OCI-LY1 (cell line): ENCODE data around the gene SLC25A25.
"Not testable (repeated sequence)": the region's sequence is repeated elsewhere in the genome, so short reads cannot be mapped to it uniquely, and the experiment has no call there.

ENCODE experiments used
- H2AFZ ChIP-seq: fragments of 200-600 bp; sonication (generic), shearing (Covaris generic); 2 replicates; pipeline ENCODE4 v1.6.0; 2014; ENCODE audit warnings: antibody characterized with exemption, mild to moderate bottlenecking, low read length
- H3F3A ChIP-seq: fragments of 200-600 bp; sonication (generic), shearing (Covaris generic); 2 replicates; pipeline ENCODE4 v1.6.0; 2014; ENCODE audit warnings: mild to moderate bottlenecking, antibody characterized with exemption, low read length, moderate library complexity; ENCODE audit not compliant: insufficient read depth
- H3K27ac ChIP-seq: fragments of 200-600 bp; sonication (generic); 2 replicates; pipeline ENCODE4 v1.5.1; 2014; ENCODE audit warnings: low read length, mixed run types, mild to moderate bottlenecking, low read depth; ENCODE audit not compliant: poor library complexity, severe bottlenecking
- H3K27me3 ChIP-seq: fragments of 200-600 bp; sonication (generic); 2 replicates; pipeline ENCODE4 v1.6.0; 2014; ENCODE audit warnings: antibody characterized with exemption, mild to moderate bottlenecking, low read length, moderate library complexity; ENCODE audit not compliant: insufficient read depth
- H3K36me3 ChIP-seq: fragments of 200-600 bp; sonication (generic); 2 replicates; pipeline ENCODE4 v1.6.1; 2014; ENCODE audit warnings: mild to moderate bottlenecking, antibody characterized with exemption, low read length, moderate library complexity, mixed read lengths; ENCODE audit not compliant: insufficient read depth
- H3K4me1 ChIP-seq: fragments of 200-600 bp; sonication (generic); 2 replicates; pipeline ENCODE4 v1.5.1; 2014; ENCODE audit warnings: mild to moderate bottlenecking, low read length, moderate library complexity; ENCODE audit not compliant: insufficient read depth, severe bottlenecking
- H3K4me2 ChIP-seq: fragments of 200-600 bp; sonication (generic), shearing (Covaris generic); 2 replicates; pipeline ENCODE4 v1.6.1; 2014; ENCODE audit warnings: low read length
- H3K4me3 ChIP-seq: fragments of 200-600 bp; sonication (generic); 2 replicates; pipeline ENCODE4 v1.5.1; 2014; ENCODE audit warnings: low read length, low read depth, mild to moderate bottlenecking, mixed read lengths; ENCODE audit not compliant: poor library complexity, severe bottlenecking
- H3K79me2 ChIP-seq: fragments of 200-600 bp; shearing (Covaris generic); 2 replicates; pipeline ENCODE4 v1.6.1; 2016; ENCODE audit warnings: mixed run types, low read length, mixed read lengths; ENCODE audit not compliant: insufficient read depth
- H3K9ac ChIP-seq: fragments of 200-600 bp; sonication (generic), shearing (Covaris generic); 2 replicates; pipeline ENCODE4 v1.6.1; 2014; ENCODE audit warnings: mild to moderate bottlenecking, low read length, mixed read lengths
- H3K9me2 ChIP-seq: fragments of 200-600 bp; sonication (generic), shearing (Covaris generic); 2 replicates; pipeline ENCODE4 v1.6.1; 2014; ENCODE audit warnings: low read depth, mild to moderate bottlenecking, low read length, mixed read lengths
- H3K9me3 ChIP-seq: fragments of 200-600 bp; shearing (Covaris generic); 2 replicates; pipeline ENCODE4 v1.6.1; 2014; ENCODE audit warnings: low read length, mixed read lengths
- H4K20me1 ChIP-seq: fragments of 200-600 bp; sonication (generic), shearing (Covaris generic); 2 replicates; pipeline ENCODE4 v1.6.0; 2016; ENCODE audit warnings: mild to moderate bottlenecking, low read length; ENCODE audit not compliant: insufficient read depth
- CTCF ChIP-seq: fragments of 200-600 bp; sonication (generic), shearing (Covaris generic); IDR thresholded peaks from 2 replicates; pipeline ENCODE4 v1.5.1; 2017; ENCODE audit warnings: mild to moderate bottlenecking, antibody characterized with exemption, low read length, moderate library complexity, mixed read lengths
- EZH2 ChIP-seq: fragments of 200-600 bp; sonication (generic), shearing (Covaris generic); IDR thresholded peaks from 2 replicates; pipeline ENCODE4 v1.8.0; 2017; ENCODE audit warnings: borderline replicate concordance, mixed run types, mild to moderate bottlenecking, antibody characterized with exemption, low read length, moderate library complexity, mixed read lengths

SLC25A25 gene

GRCh38 chr9:128107468-128108268, 39.6 kb downstream of the SLC25A25 start:
- Histone ChIP-seq H3K9me3 (no peaks in the 10 kb centered on the region), H3K4me3 (no peak overlapping the region), H4K20me1 (no peaks in the 10 kb centered on the region), H3K79me2 (no peaks in the 10 kb centered on the region), H3K4me2 (no peak overlapping the region), H3K27me3 (no peaks in the 10 kb centered on the region), H3K4me1 (peaks cover 11% of the 10 kb centered on the region), H3K27ac (no peak overlapping the region), H3K36me3 (peaks cover 58% of the 10 kb centered on the region), H3F3A (peaks cover 4% of the 10 kb centered on the region; the same call in 1 of the 2 replicates), H3K9ac (no peak overlapping the region), H3K9me2 (no peaks in the 10 kb centered on the region), H2AFZ (no peak overlapping the region)
- TF ChIP-seq EZH2: no peak
- TF ChIP-seq CTCF: no peak

- peaks cover 4% of the 10 kb centered on the region; the same call in 1 of the 2 replicates for H3F3A ChIP-seq
- no peaks in the 10 kb centered on the region for H3K27me3 ChIP-seq
- H4K20me1 ChIP-seq: no peaks in the 10 kb centered on the region
- H3K36me3 ChIP-seq: peaks cover 64% of the 10 kb centered on the region
- H3K79me2 ChIP-seq: no peaks in the 10 kb centered on the region
- no peaks in the 10 kb centered on the region for H3K9me2 ChIP-seq
- no peak overlapping the region for H2AFZ ChIP-seq
- TF ChIP-seq CTCF: no peak
- no peak for TF ChIP-seq EZH2
- H3K9ac ChIP-seq: no peak overlapping the region
- H3K4me1 ChIP-seq: peaks cover 3% of the 10 kb centered on the region
- H3K4me3 ChIP-seq: no peak overlapping the region
- no peak overlapping the region for H3K4me2 ChIP-seq
- no peaks in the 10 kb centered on the region for H3K9me3 ChIP-seq
- H3K27ac ChIP-seq: no peak overlapping the region
Measured at GRCh38 chr9:128108269-128109049, 40.4 kb downstream of the SLC25A25 start.

- no peak overlapping the region for H3K27ac ChIP-seq
- H3K4me1 ChIP-seq: no peaks in the 10 kb centered on the region
- no peaks in the 10 kb centered on the region for H3K27me3 ChIP-seq
- no peaks in the 10 kb centered on the region for H4K20me1 ChIP-seq
- no peaks in the 10 kb centered on the region for H3K79me2 ChIP-seq
- H3F3A ChIP-seq: peaks cover 4% of the 10 kb centered on the region; the same call in 1 of the 2 replicates
- H3K36me3 ChIP-seq: peaks cover 64% of the 10 kb centered on the region
- no peak for TF ChIP-seq EZH2
- H3K9ac ChIP-seq: no peak overlapping the region
- H3K4me2 ChIP-seq: no peak overlapping the region
- H3K9me3 ChIP-seq: no peaks in the 10 kb centered on the region
- H3K4me3 ChIP-seq: no peak overlapping the region
- H2AFZ ChIP-seq: no peak overlapping the region
- no peaks in the 10 kb centered on the region for H3K9me2 ChIP-seq
Measured at GRCh38 chr9:128109050-128109709, 41.1 kb downstream of the SLC25A25 start.

GRCh38 chr9:128111726-128112125, 43.7 kb downstream of the SLC25A25 start:
- H4K20me1 ChIP-seq, H3K27ac ChIP-seq, H3F3A ChIP-seq, H3K4me3 ChIP-seq, H3K9me3 ChIP-seq, H3K79me2 ChIP-seq, H3K27me3 ChIP-seq, H3K9me2 ChIP-seq, H2AFZ ChIP-seq, H3K4me2 ChIP-seq, H3K9ac ChIP-seq: not testable (repeated sequence)
- peaks cover 17% of the 10 kb centered on the region for H3K4me1 ChIP-seq
- peaks cover 60% of the 10 kb centered on the region for H3K36me3 ChIP-seq
